Activated CD8-positive, alpha-beta memory T cell treated with anti-CD3 and anti-CD28 coated beads, Interleukin-2, amount 50 U/mL, for 1 hour (primary cell): ENCODE measurements around the gene KCNJ10.

ENCODE experiments used
- DNase-seq: peaks from one replicate; pipeline ENCODE4 v3.0.0-alpha.2; 2020; ENCODE audit errors: extremely low read depth

KCNJ10 gene

DNA sequence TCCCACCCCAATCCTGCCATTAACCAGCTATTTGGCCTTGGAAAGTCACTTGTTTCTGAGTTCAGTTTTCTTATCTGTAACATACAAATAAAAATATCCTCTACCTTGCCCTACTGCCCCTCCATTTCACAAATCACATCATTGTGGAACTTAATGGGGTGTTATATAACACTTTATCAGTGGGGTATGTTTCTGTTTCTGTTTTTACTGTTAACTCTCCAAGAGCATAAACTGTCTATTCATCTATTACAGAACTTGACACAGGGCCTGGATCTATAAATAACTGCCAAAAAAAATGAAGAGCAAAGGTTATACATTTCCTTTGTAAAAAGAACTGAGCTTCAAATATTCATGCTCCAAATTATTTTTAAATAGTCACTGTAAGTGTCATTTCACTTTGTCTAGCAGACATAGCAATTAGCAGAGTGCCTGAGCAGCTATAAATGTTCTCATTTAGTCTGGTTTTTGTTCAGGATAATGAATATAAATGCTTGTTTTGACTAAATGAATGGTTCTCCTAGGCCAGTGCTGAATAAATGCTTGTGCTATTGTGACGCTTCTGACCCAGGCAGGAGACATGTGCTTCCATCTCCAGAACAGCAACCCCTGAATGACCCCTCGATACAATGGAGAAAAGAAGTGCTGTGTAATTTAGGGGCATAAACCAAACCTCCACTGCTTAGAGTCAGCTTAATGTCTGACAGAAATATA lies 45.6 kb downstream of the KCNJ10 start:
- no peak for DNase-seq

DNA sequence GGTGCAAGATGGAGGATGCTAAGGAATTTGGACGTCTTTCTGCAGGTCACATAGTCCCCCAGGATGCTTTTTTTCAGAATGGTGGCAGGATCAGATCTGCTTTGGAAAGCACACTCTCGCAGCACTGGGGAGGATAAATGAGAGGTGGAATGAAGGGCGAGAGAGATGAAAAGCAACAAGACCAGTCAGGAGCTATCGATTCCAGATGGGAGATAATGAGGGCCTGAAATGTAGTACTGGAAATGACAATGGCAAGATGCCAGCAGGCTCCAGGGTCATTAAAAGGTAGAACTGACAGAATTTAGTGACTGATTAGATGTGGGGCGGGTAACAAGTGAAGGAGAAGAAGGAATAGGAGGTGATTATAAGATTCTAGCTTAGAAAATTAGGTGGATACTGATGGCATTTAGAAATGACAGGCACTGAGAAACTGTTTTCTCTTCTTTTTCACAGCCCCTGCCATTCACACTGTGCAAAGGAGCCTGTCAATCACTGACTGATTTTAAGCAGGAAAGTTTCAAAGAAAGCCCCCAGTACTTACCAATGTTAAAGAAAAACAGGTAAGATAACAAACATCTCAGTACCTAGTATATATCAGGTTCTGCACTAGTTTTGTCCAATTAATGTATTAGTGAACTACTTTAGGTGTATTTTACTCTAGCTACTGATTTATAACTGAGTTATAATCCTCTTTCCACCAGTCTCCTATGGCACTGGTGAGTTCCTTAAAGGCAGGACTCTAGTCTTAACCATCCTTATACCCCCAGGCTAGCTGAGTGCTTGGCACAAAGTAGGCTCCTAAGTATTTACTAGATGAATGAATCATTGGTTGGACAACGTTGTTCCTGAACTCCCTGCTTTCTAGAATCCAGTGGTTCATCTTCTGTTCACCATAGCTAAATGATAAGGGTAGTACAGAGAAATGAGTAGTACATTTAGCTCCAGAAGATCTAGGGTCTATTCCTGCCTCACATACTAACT lies 47.3 kb downstream of the KCNJ10 start:
- no peak for DNase-seq

- DNase-seq: no peak
Observed at GRCh38 chr1:160021376-160022074, 48.4 kb downstream of the KCNJ10 start.

DNA sequence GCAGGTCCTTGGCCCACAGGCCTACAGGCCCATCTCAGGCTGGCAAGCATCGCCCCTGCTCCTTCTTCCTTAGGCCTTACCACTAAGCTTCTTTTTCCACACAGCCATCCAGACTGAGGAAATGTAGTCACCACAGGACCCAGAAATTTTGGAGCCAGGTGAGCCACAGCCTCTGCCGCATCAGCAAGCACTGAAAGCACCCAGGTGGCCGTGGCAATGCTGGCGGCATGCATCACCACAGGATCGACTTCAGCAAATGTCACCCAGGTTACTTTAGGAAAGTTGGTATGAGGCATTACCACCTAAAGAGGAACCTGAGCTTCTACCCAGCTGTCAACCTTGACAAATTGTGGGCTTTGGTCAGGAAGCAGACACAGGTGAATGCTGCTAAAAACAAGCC lies 49.8 kb downstream of the KCNJ10 start:
- DNase-seq: no peak

GRCh38 chr1:160018900-160019299 lies 51.1 kb downstream of the KCNJ10 start:
- DNase-seq: no peak

- DNase-seq: no peak
Observed at GRCh38 chr1:160018347-160018746, 51.6 kb downstream of the KCNJ10 start.

DNA sequence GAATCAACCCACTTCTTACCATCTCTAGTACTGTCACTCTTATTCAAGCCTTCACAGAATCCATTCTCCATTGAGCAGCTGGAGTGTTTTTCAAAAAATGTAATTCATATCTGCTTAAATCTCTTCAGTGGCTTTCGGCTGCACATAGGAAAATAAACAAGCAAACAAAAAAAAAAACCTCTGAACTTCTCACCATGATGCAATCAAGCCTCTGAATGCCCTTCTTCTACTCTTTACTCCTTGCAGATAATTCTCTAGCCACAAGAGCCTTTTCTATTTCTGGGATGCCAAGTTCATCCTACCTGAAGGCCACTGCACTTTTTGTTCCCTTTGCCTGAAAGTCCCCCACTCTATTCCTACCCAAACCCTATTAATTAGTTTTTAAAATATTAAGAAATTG lies 52.4 kb downstream of the KCNJ10 start:
- no peak for DNase-seq

- DNase-seq: no peak
Observed at GRCh38 chr1:160011781-160012180, 58.2 kb downstream of the KCNJ10 start.

DNA sequence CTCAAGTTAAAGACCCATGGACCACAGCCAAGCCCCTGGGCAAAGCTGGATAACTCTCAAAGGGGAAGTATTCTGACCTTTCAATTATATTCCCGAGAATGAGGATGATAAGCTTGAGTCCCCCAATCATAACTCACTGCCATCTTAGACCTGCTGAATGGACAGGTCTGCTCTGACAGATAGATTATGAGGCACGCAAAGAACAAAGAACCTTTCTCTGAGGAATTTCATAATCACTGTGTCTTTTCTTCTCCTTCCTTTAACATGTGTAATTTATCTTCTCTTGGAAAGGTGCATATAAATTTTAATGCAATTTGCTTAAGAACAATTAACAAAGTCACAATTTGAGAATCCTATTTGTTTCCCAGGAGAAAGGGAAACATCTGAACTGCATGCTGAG lies 60.2 kb downstream of the KCNJ10 start:
- no peak for DNase-seq

DNA sequence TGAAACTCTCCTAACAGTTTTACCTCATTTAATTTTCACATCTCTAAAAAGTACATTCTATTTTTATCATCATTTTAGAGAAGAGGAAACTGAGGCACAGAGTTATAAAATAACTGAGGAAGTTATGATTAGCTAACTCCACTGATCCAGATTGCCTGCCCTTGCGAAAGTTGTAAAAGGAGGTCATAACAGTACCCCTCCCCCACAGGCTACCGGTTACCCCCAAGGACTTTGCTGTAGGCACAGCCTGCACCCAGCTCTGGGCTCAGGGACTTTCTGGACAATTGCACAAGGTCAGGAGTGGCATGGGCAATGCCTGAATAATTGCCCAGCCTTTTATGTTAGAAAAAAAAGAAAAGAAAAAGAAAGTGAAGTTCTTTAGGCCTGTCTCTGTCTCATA lies 60.9 kb downstream of the KCNJ10 start:
- no peak for DNase-seq

DNA sequence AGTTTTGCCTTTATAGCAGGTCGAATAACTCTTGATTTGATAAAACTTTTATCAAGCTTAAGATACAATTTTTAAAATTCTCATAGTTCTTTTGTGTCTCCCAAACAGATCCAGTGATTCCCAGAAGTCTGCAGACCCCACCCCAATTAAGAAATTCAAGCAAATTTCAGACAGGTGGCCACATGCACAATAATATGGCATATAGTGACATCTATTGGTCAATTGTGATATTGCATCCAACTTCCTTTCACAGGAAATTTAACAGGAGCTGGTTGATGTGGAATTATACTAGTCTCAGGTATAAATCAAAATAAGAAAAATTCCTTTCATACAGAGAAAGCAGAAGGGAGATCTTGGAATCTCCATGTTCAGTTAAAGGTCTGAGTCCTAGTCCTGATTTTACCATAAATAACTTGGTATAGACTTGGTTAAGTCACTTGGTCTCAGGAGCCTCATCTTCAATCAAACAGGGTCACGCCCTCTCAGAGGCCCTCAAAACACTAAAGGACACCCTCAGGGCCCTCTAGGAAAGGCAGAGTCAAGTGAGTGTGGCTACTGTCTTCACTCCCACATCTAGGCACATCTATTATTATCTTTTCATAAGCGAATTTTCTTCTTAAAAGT lies 62.3 kb downstream of the KCNJ10 start:
- no peak for DNase-seq

DNA sequence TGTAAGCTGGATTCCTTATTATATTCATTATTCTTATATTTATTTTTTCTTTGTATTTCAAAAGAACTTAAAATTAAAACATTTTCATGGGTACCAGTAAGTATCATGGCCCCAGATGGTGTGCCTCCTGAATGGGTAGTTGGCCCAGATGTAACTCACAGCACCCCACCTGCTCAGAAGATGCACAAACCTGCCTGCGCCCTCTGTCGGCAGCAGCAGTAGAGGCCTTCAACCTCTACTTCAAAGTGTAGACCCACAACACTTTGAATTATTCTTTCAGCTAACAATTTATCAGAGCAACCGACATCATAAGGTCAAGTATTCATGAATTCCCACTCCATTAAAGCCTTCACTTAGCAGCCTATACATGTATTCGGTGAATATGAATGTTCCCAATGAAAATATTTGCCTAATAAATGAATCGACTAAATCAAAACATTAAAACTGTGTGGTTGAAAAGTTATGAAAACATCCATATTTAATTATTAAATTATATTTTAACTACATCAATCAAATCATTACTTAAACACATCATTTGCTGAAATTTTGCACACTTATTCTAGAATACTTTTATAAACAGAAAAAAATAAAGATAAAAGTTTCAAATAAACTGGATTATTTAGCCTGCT lies 63.5 kb downstream of the KCNJ10 start:
- peak; percentile 38 for DNase-seq

DNA sequence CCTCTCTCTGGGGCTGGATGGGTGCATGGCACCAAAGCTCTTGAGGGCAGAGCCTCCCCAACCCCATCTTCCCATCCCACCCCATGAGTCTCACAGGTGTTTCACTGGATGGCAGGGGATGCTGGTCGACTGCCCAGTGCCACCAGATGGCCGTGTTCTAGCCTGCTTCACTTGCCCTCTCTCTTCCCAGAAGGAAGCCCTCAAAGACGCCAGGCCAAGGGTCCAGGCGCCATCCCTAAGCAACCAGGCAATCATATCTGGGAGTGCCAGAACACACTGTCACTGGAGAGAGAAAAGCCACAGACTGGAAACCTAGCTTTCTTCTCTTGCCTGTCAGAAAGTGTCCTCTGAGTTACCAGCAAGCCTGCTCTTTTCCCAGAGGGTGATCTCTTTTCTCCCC lies 64.9 kb downstream of the KCNJ10 start:
- DNase-seq: no peak

DNA sequence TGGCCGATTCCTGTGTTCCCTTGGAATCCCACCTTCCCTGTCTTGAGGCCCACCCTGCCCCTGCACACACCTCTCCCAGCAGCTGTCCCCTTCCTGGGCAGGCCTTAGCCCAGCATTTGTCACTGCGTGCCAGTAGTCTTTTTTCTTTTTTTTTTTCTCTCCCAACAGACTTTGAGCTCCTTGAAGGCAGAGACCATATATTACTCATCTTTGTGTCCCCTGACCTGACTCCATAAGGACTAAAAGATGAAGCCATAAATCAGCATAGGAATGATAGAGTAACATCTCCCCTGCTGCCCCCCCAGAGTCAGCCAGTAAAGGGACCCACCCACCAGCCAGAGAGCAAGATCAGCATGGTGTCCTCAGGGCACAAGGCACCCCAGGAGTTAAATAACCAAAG lies 65.5 kb downstream of the KCNJ10 start:
- DNase-seq: no peak

GRCh38 chr1:160004001-160004400 lies 66.0 kb downstream of the KCNJ10 start:
- DNase-seq: no peak

DNA sequence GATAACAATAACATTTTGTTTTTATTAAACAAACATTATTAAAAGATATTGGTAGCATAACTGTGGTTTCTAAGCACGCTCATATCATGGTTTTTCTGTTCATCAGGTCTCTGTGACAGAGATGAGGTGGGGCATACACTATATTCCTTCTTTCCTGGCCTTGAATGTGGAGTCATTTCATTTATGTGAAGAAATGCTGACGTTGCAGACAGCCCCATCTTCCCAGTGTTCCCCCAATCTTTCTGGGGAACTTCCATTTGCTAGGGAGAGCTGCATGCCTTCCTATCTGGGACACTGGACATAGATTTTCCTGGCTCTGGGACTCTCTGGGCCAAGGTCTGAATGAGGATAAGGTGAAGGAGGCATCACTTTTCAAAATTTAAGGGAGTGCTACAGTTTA lies 68.5 kb downstream of the KCNJ10 start:
- DNase-seq: no peak

DNA sequence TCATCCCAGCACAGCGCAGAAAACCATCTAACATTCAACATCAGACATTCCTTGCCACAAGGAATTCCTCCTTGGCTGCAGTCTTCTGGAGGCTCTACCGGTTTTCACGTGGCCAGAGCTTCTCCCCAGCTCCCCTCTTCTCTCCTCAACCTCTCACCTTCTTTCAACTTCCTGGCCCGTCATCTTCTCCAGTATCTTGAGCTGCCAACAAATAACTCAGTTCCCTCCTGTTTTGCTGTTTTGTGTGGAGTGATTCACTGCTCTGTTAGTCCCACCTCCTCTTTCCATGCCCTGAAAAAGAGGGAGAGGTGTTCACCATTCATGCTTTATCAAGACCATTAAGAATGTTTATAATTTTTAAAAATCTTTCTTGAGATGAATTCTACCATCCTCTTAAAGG lies 70.8 kb downstream of the KCNJ10 start:
- DNase-seq: no peak

- DNase-seq: no peak
Observed at GRCh38 chr1:159996653-159997052, 73.3 kb downstream of the KCNJ10 start.

- DNase-seq: no peak
Observed at GRCh38 chr1:159994896-159995295, 75.1 kb downstream of the KCNJ10 start.

GRCh38 chr1:159993911-159994310 lies 76.0 kb downstream of the KCNJ10 start:
- no peak for DNase-seq

DNA sequence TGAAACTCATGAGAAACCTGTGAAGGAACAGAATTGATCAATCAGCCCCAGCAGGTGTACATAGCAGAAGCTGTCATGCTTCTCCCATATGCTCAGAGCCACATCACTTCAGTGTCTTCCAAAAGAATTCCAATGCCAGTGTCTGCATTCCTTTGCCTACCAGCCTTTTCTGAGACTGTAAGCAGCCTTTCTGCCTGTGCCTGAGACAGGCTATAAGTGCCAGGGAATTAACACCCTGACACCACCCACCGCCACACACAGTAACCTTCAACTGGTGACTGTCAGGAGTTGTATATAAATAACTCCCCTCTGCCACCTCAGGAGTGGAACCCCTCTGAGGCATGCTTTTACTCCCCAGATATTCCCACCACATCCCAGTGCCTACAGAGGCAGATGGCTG lies 77.8 kb downstream of the KCNJ10 start:
- DNase-seq: no peak

DNA sequence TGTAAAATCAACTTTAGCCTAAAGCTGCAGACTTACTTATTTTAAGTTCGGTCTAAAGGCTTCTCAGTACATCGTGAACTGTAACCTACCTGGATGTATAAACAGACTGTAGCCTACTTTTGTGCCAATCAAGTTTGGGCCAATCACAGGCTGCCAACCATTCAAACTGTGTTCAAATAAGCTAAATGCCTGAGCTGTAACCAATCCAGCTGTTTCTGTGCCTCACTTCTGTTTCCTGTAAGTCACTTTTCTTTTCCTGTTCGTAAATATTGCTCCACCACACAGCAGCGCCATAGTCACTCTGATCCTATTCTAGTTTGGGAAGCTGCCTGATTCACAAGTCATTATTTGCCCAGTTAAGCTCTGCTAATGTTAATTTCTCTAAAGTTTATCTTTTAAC lies 78.4 kb downstream of the KCNJ10 start:
- no peak for DNase-seq
